ENCODE data around the gene AQP2. TPM values are rescaled to one million over a fixed set of nuclear protein-coding genes. Genes with fewer than 3 reads are reported as not detected.

The AQP2 gene
- total RNA-seq, 2 donors from 2014 or later, result 3.0 TPM; not detected in 1

DNA sequence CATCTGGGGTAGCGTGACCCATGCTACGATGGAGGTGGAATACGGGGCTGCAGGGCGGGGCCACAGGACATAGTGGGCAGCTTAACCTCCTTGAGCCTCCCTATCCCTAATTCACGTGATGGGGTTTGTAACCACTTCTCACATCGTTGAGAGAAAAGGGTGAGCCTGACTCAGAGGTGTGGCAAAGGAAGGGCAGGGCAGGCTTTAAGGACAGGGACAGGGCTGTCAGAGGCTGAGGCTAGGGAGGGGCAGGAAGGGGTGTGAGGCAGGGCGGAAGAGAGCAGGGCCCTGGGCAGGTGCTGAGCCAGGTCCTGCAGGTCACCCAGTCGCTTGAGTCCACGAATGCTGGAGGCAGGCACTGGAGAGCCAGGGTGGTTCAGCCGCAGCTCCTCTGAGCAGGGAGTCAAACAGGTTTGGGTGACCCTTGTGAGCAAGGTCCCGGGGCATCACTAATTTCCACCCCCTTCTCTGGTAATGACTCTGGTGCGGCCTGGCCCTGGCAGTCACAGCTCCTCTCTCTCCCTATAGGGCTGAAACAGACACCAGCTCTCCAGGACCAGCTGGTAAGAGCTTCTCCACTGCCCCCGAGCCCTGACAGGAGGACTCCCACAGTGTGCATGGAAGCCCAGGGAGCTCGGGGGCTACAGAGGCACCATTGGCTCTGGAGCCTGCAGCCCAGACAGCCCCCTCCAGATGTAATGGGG lies 7.5 kb upstream of the AQP2 start:
- Histone ChIP-seq H3K27me3 (replicated peaks; ENCODE audit: insufficient read depth) (no peaks in the 10 kb centered on the region), H3K36me3 (no peaks in the 10 kb centered on the region), H3K27ac (no peak overlapping the region), H3K4me3 (no peak overlapping the region), H3K9me3 (no peaks in the 10 kb centered on the region), H3K4me1 (ENCODE audit: control insufficient read depth in 1 of 2, low read depth in 2 of 2) (no peaks in the 10 kb centered on the region)
- TF ChIP-seq, protein P1, sequence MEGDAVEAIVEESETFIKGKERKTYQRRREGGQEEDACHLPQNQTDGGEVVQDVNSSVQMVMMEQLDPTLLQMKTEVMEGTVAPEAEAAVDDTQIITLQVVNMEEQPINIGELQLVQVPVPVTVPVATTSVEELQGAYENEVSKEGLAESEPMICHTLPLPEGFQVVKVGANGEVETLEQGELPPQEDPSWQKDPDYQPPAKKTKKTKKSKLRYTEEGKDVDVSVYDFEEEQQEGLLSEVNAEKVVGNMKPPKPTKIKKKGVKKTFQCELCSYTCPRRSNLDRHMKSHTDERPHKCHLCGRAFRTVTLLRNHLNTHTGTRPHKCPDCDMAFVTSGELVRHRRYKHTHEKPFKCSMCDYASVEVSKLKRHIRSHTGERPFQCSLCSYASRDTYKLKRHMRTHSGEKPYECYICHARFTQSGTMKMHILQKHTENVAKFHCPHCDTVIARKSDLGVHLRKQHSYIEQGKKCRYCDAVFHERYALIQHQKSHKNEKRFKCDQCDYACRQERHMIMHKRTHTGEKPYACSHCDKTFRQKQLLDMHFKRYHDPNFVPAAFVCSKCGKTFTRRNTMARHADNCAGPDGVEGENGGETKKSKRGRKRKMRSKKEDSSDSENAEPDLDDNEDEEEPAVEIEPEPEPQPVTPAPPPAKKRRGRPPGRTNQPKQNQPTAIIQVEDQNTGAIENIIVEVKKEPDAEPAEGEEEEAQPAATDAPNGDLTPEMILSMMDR (IDR thresholded peaks at IDR 0.05), result no peak
- ATAC-seq (ENCODE audit: insufficient number of reproducible peaks, low FRiP score, low read depth) (no peak), DNase-seq (ENCODE audit: low spot score) (no peak)

DNA sequence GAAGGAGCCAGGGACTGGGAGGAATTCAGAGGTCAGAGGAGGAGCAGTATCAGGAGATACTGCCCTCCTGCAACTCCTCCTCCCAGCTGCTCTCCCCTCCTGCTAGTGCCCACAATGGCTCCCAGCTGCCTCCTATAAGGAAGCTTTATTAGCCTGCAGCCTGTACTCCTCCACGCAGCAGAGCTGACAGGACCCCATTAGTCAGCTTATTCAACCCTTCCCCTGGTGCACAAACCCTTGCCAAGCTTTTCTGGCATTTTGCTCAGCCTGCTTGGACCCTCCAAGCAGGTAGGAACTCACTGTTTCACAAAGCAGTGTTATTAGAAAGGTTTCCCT lies 6.9 kb upstream of the AQP2 start:
- no peak overlapping the region for H3K4me3 ChIP-seq
- no peaks in the 10 kb centered on the region for H3K27me3 ChIP-seq (replicated peaks; ENCODE audit: insufficient read depth)
- no peaks in the 10 kb centered on the region for H3K36me3 ChIP-seq
- H3K9me3 ChIP-seq, result no peaks in the 10 kb centered on the region
- ATAC-seq (ENCODE audit: insufficient number of reproducible peaks, low FRiP score, low read depth) (no peak), DNase-seq (ENCODE audit: low spot score) (no peak)
- H3K27ac ChIP-seq, result no peak overlapping the region
- H3K4me1 ChIP-seq (ENCODE audit: control insufficient read depth in 1 of 2, low read depth in 2 of 2), result no peaks in the 10 kb centered on the region
- TF ChIP-seq, protein P1 (IDR thresholded peaks at IDR 0.05), result no peak

DNA sequence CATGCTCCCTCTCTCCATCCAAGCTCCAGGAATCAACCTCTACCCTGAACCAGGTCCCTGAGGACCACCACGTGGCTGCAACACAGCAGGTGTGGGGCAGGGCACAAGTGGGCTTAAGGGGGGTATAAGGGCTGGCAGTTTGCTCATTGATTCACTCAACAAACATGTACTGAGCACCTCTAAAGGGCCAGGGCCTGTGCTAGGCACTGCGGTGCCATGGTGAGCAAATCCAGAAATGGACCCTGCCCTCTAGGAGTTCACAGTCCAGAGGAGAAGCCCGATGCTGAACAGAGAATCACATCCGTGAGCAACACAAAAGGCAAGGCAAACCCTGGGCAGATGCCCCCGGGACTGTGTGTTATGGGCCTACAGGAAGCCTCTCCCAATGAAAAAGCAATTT lies 6.5 kb upstream of the AQP2 start:
- H3K4me1 ChIP-seq (ENCODE audit: control insufficient read depth in 1 of 2, low read depth in 2 of 2), result no peaks in the 10 kb centered on the region
- TF ChIP-seq, protein P1 (IDR thresholded peaks at IDR 0.05), result no peak
- no peak overlapping the region for H3K4me3 ChIP-seq
- H3K36me3 ChIP-seq, result no peaks in the 10 kb centered on the region
- DNase-seq (ENCODE audit: low spot score), result no peak
- H3K27ac ChIP-seq, result no peak overlapping the region
- no peaks in the 10 kb centered on the region for H3K9me3 ChIP-seq
- H3K27me3 ChIP-seq (replicated peaks; ENCODE audit: insufficient read depth), result no peaks in the 10 kb centered on the region
- no peak for ATAC-seq (ENCODE audit: insufficient number of reproducible peaks, low FRiP score, low read depth)

DNA sequence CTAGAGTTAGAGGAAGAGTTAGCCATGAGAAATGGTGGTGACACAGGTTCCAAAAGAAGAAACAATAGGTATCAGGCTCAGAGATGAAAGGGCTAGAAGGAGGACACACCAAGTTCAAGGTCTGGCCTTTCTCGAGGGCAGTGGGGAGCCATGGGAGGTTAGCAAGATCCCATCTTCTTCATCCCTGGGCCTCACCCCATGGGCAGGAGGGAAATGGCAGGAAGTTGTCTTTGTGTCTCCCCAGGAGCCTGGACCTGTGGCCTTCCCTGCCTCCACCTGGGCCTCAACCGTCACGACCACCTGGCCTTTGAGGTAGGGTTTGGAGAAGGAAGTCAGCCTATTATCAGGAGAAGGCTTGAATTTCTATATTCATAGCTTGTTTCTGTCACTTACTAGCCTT lies 5.8 kb upstream of the AQP2 start:
- DNase-seq (ENCODE audit: low spot score) (no peak), ATAC-seq (ENCODE audit: insufficient number of reproducible peaks, low FRiP score, low read depth) (no peak)
- TF ChIP-seq, protein P1 (IDR thresholded peaks at IDR 0.05), result no peak
- Histone ChIP-seq H3K4me3 (no peak overlapping the region), H3K36me3 (no peaks in the 10 kb centered on the region), H3K9me3 (no peaks in the 10 kb centered on the region), H3K4me1 (ENCODE audit: control insufficient read depth in 1 of 2, low read depth in 2 of 2) (no peaks in the 10 kb centered on the region), H3K27ac (no peak overlapping the region), H3K27me3 (replicated peaks; ENCODE audit: insufficient read depth) (no peaks in the 10 kb centered on the region)

DNA sequence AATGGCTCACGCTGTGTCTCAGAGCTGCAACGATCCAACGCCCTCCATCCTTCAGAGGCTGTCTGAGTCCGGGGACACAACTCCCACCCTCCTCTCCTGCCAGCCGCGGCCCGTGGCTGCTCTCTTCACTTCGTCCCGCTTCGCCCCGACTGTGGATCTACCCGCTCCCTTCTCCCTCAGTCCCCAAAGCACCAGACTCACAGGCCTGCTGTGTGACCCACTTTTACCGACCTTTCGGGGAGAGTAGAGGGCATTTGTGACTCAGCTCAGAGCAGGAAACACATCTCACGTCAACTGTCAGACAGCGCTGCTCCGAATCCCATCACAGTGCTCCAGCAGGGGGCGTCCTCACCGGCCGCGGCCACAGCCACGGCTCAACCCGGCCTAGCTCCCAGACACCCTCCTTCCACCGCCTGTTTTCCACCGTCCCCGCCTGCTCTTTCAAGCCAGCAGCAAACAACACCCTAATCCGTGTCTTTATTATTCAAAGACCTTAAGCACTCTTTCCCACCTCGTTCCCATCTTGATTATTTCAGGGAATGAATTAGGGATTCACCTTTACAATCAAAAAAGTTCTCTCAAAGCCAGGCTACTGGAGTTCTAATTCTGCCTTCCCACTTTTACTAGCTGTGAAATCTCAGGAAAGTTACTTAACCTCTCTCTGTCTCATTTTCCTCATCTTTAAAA lies 5.0 kb upstream of the AQP2 start:
- TF ChIP-seq, protein P1 (IDR thresholded peaks at IDR 0.05), result peak; percentile 72
- H3K4me3 ChIP-seq, result peak overlapping the region; percentile 51
- H3K36me3 ChIP-seq, result no peaks in the 10 kb centered on the region
- ATAC-seq (ENCODE audit: insufficient number of reproducible peaks, low FRiP score, low read depth), result peak; percentile 76
- no peaks in the 10 kb centered on the region for H3K9me3 ChIP-seq
- H3K4me1 ChIP-seq (ENCODE audit: control insufficient read depth in 1 of 2, low read depth in 2 of 2), result no peaks in the 10 kb centered on the region
- peak; percentile 31 for DNase-seq (ENCODE audit: low spot score)
- H3K27ac ChIP-seq, result no peak overlapping the region
- no peaks in the 10 kb centered on the region for H3K27me3 ChIP-seq (replicated peaks; ENCODE audit: insufficient read depth)
